H1 (cell line): ENCODE results near the gene HM13. TPM values are rescaled to one million over a fixed set of nuclear protein-coding genes. Genes with fewer than 3 reads are reported as not detected.

Experiments used
- CTCF ChIA-PET: fragments of 300-600 bp; sonication (Branson Sonifier 250); formaldehyde crosslinking; loops from one replicate; lab custom pipeline; 2021; ENCODE audit not compliant: partially characterized antibody; lab: Charles Lee
- POLR2A ChIA-PET: fragments of 300-600 bp; sonication (Branson Sonifier 250); formaldehyde crosslinking; loops from one replicate; lab custom pipeline; 2021; ENCODE audit warnings: inconsistent platforms; ENCODE audit not compliant: partially characterized antibody; lab: Charles Lee
- DNase-seq, 2 experiments: peaks; one replicate each; pipeline versions ENCODE4 v3.0.0 to v3.0.0-alpha.2; 2010 to 2022; ENCODE audit warnings: low spot score in 2 of 2, low read depth in 1 of 2, mixed read lengths in 1 of 2
- FAIRE-seq: peaks from 2 replicates; lab custom pipeline; 2011; peaks lifted over from hg19 to GRCh38; lab: Jason Lieb, UNC
- H2AFZ ChIP-seq: 2 replicates; pipeline ENCODE4 v1.8.1; 2012; ENCODE audit warnings: low read length, inconsistent platforms
- H2AK5ac ChIP-seq: 2 replicates; pipeline ENCODE4 v1.6.1; 2013; ENCODE audit warnings: low read depth, low read length
- H2BK120ac ChIP-seq: replicated peaks from 2 replicates; pipeline ENCODE3; 2013; ENCODE audit warnings: low read depth, low read length, inconsistent platforms
- H2BK12ac ChIP-seq: 2 replicates; pipeline ENCODE4 v1.6.1; 2013; ENCODE audit warnings: low read depth, low read length
- H2BK15ac ChIP-seq: 2 replicates; pipeline ENCODE4 v1.6.1; 2013; ENCODE audit warnings: low read length
- H2BK20ac ChIP-seq: 2 replicates; pipeline ENCODE4 v1.6.1; 2013; ENCODE audit warnings: low read length
- H2BK5ac ChIP-seq: 2 replicates; pipeline ENCODE4 v1.6.1; 2013; ENCODE audit warnings: low read depth, low read length
- H3K14ac ChIP-seq: 2 replicates; pipeline ENCODE4 v1.6.1; 2013; ENCODE audit warnings: inconsistent platforms; ENCODE audit not compliant: insufficient read length
- H3K18ac ChIP-seq: 2 replicates; pipeline ENCODE4 v1.6.1; 2013; ENCODE audit warnings: low read length; ENCODE audit errors: extremely low read depth
- H3K23ac ChIP-seq: 2 replicates; pipeline ENCODE4 v1.6.1; 2013; ENCODE audit warnings: inconsistent platforms; ENCODE audit not compliant: insufficient read length
- H3K23me2 ChIP-seq: 2 replicates; pipeline ENCODE4 v1.6.1; 2013; ENCODE audit warnings: low read depth, low read length
- H3K27ac ChIP-seq: 2 replicates; pipeline ENCODE4 v1.6.1; 2011; ENCODE audit warnings: low read depth, low read length, inconsistent platforms
- H3K27me3 ChIP-seq, 4 experiments: replicated peaks in 1 of 4; 1 replicate in 1 of 4; 2 replicates in 3 of 4; pipeline versions ENCODE4 v1.6.1 to v1.8.1; 2011 to 2013; ENCODE audit warnings: low read length in 3 of 4, mild to moderate bottlenecking in 3 of 4, inconsistent platforms in 2 of 4, mixed read lengths in 2 of 4, moderate library complexity in 1 of 4; ENCODE audit not compliant: control insufficient read depth in 3 of 4, insufficient read depth in 3 of 4; ENCODE audit errors: extremely low read depth in 1 of 4
- H3K36me3 ChIP-seq, 4 experiments: 2 replicates each; pipeline versions ENCODE4 v1.6.1 to v1.8.1; 2011 to 2013; ENCODE audit warnings: mild to moderate bottlenecking in 4 of 4, low read length in 3 of 4, moderate library complexity in 2 of 4, control low read depth in 1 of 4, inconsistent platforms in 1 of 4; ENCODE audit not compliant: insufficient read depth in 4 of 4, control insufficient read depth in 2 of 4
- H3K4ac ChIP-seq: replicated peaks from 2 replicates; pipeline ENCODE3; 2013; ENCODE audit warnings: low read length, low read depth, mixed read lengths, inconsistent platforms; ENCODE audit not compliant: insufficient read length
- H3K4me1 ChIP-seq, 4 experiments: replicated peaks in 1 of 4; 1 replicate in 1 of 4; 2 replicates in 3 of 4; pipeline versions ENCODE4 v1.6.1 to v1.8.1; 2011 to 2013; ENCODE audit warnings: low read length in 3 of 4, inconsistent platforms in 2 of 4, mixed read lengths in 1 of 4; ENCODE audit not compliant: insufficient read depth in 4 of 4, control insufficient read depth in 3 of 4
- H3K4me2 ChIP-seq, 2 experiments: 2 replicates each; pipeline versions ENCODE4 v1.6.1 to v1.8.1; 2011 to 2013; ENCODE audit warnings: low read depth in 2 of 2, low read length in 2 of 2, control low read depth in 1 of 2, inconsistent platforms in 1 of 2, mild to moderate bottlenecking in 1 of 2; ENCODE audit not compliant: insufficient read depth in 1 of 2
- H3K4me3 ChIP-seq, 4 experiments: fragments of 200-600, 300-600 bp in 1 of 4; sonication (generic), shearing (Covaris generic), sonication (Bioruptor Twin) in 1 of 4; 2 replicates each; pipeline versions ENCODE4 v1.5.1 to v1.8.1; 2011 to 2016; ENCODE audit warnings: low read length in 4 of 4, low read depth in 3 of 4, control low read depth in 2 of 4, inconsistent platforms in 2 of 4, mild to moderate bottlenecking in 2 of 4, mixed read lengths in 1 of 4, moderate library complexity in 1 of 4; ENCODE audit not compliant: insufficient read depth in 2 of 4; ENCODE audit errors: extremely low read depth in 1 of 4
- H3K56ac ChIP-seq: replicated peaks from 2 replicates; pipeline ENCODE3; 2013; ENCODE audit warnings: low read depth, mild to moderate bottlenecking, mixed read lengths, low read length, inconsistent platforms; ENCODE audit not compliant: insufficient read length
- H3K79me1 ChIP-seq: 2 replicates; pipeline ENCODE4 v1.6.1; 2013; ENCODE audit warnings: low read depth, low read length, control low read depth
- H3K79me2 ChIP-seq, 2 experiments: 2 replicates each; pipeline versions ENCODE4 v1.6.1 to v1.8.1; 2012 to 2013; ENCODE audit warnings: low read length in 2 of 2, mild to moderate bottlenecking in 2 of 2, inconsistent platforms in 1 of 2; ENCODE audit not compliant: insufficient read depth in 2 of 2, control insufficient read depth in 1 of 2
- H3K9ac ChIP-seq, 4 experiments: replicated peaks in 1 of 4; 1 replicate in 1 of 4; 2 replicates in 3 of 4; pipeline versions ENCODE4 v1.6.1 to v1.8.1; 2011 to 2013; ENCODE audit warnings: low read depth in 3 of 4, low read length in 3 of 4, control low read depth in 2 of 4, mild to moderate bottlenecking in 2 of 4, moderate library complexity in 2 of 4, inconsistent platforms in 1 of 4; ENCODE audit errors: extremely low read depth in 1 of 4
- H3K9me3 ChIP-seq, 2 experiments: 2 replicates each; pipeline versions ENCODE4 v1.6.1 to v1.8.1; 2012 to 2013; ENCODE audit warnings: mild to moderate bottlenecking in 2 of 2, moderate library complexity in 2 of 2, control low read depth in 1 of 2, inconsistent platforms in 1 of 2, low read depth in 1 of 2, low read length in 1 of 2, mixed read lengths in 1 of 2; ENCODE audit not compliant: insufficient read depth in 2 of 2
- H4K20me1 ChIP-seq, 2 experiments: replicated peaks in 1 of 2; 2 replicates each; pipeline versions ENCODE3 to v1.8.1; 2011 to 2013; ENCODE audit warnings: inconsistent platforms in 2 of 2, low read length in 2 of 2, mild to moderate bottlenecking in 1 of 2; ENCODE audit not compliant: insufficient read depth in 2 of 2, control insufficient read depth in 1 of 2
- H4K5ac ChIP-seq: 2 replicates; pipeline ENCODE4 v1.6.1; 2013; ENCODE audit warnings: low read length, low read depth, mixed read lengths, inconsistent platforms; ENCODE audit not compliant: insufficient read length
- H4K8ac ChIP-seq: 2 replicates; pipeline ENCODE4 v1.8.0; 2013; ENCODE audit warnings: mild to moderate bottlenecking, moderate library complexity, low read length, inconsistent platforms; ENCODE audit not compliant: insufficient read depth; ENCODE audit errors: extremely low read depth
- H4K91ac ChIP-seq: replicated peaks from 2 replicates; pipeline ENCODE3; 2013; ENCODE audit warnings: low read length, mixed read lengths, inconsistent platforms; ENCODE audit not compliant: insufficient read length
- BACH1 ChIP-seq: IDR thresholded peaks from 2 replicates; pipeline ENCODE4 v1.6.1; 2012; ENCODE audit warnings: low read length, improper control_type of control experiment
- BRCA1 ChIP-seq: IDR thresholded peaks from 2 replicates; pipeline ENCODE4 v1.6.1; 2012; ENCODE audit warnings: low read depth, low read length, improper control_type of control experiment
- CHD2 ChIP-seq: IDR thresholded peaks from 2 replicates; pipeline ENCODE4 v1.6.1; 2012; ENCODE audit warnings: low read length, improper control_type of control experiment
- CREB1 ChIP-seq: IDR thresholded peaks from 2 replicates; pipeline ENCODE4 v1.6.1; 2012; ENCODE audit warnings: inconsistent platforms
- GABPA ChIP-seq: IDR thresholded peaks from 2 replicates; pipeline ENCODE4 v1.6.1; 2011; ENCODE audit warnings: mild to moderate bottlenecking, low read length, moderate library complexity, borderline replicate concordance; ENCODE audit not compliant: insufficient read depth
- JUND ChIP-seq: IDR thresholded peaks from 2 replicates; pipeline ENCODE4 v1.6.1; 2011; ENCODE audit warnings: mild to moderate bottlenecking, improper control_type of control experiment, low read length
- RAD21 ChIP-seq, 2 experiments: IDR thresholded peaks in 1 of 2; conservative IDR thresholded peaks in 1 of 2; 2 replicates each; pipeline ENCODE4 v1.6.1; 2011; ENCODE audit warnings: low read depth in 2 of 2, low read length in 2 of 2, improper control_type of control experiment in 1 of 2, inconsistent platforms in 1 of 2, mild to moderate bottlenecking in 1 of 2, moderate library complexity in 1 of 2
- RFX5 ChIP-seq: IDR thresholded peaks from 2 replicates; pipeline ENCODE4 v1.6.1; 2011; ENCODE audit warnings: low read depth, low read length, improper control_type of control experiment, borderline replicate concordance
- RNF2 ChIP-seq: fragments of 200-900, 300-1000 bp; sonication (generic); IDR thresholded peaks from 2 replicates; pipeline ENCODE4 v1.7.1; 2016; ENCODE audit warnings: borderline replicate concordance, low read depth, mild to moderate bottlenecking, antibody characterized with exemption, low read length; ENCODE audit not compliant: poor library complexity, severe bottlenecking; ENCODE audit errors: missing control alignments
- TAF1 ChIP-seq: IDR thresholded peaks from 2 replicates; pipeline ENCODE4 v1.6.1; 2011; ENCODE audit warnings: mild to moderate bottlenecking, low read depth, low read length
- USF2 ChIP-seq: IDR thresholded peaks from 2 replicates; pipeline ENCODE4 v1.6.1; 2011; ENCODE audit warnings: low read length, improper control_type of control experiment
- WGBS, 2 experiments: shearing (Covaris generic) in 1 of 2; methylation state at CpG; one replicate each; pipeline versions ENCODE4 v1.1.6 to v1.1.7; 2013 to 2015; ENCODE audit warnings: low lambda C conversion rate in 2 of 2, mixed read lengths in 2 of 2, inconsistent platforms in 1 of 2, low coverage in 1 of 2, missing lambda C conversion rate in 1 of 2; ENCODE audit not compliant: insufficient replicate concordance in 2 of 2, insufficient coverage in 1 of 2, insufficient read length in 1 of 2; ENCODE audit errors: extremely low coverage in 1 of 2, missing lambda C conversion rate in 1 of 2; 5-methylcytosine and 5-hydroxymethylcytosine counted together
- polyA plus RNA-seq, 7 experiments: library from polyadenylated mRNA; depleted of rRNA in 3 of 7; stranded (reverse) in 5 of 7; unstranded in 2 of 7; fragments of >200 nt in 5 of 7; fragments of 200-250 nt in 2 of 7; gene quantifications; 1 replicate in 5 of 7; 2 replicates in 1 of 7; 4 replicates in 1 of 7; pipeline versions ENCODE4 v1.2.1 to v1.2.3, GENCODE V29; 2011 to 2013; ENCODE audit warnings: missing spikeins in 2 of 7, mixed read lengths in 2 of 7
- total RNA-seq: library from RNA; stranded (reverse); fragmentation: NEBNext Ultra II Directional; extraction: Animal tissue kit (Norgen Biotek cat#: 25700); gene quantifications from 2 replicates; pipeline ENCODE4 v1.2.1, GENCODE V29; 2021

Gene HM13
- total and polyA plus RNA-seq, 2 of the 8 experiments (the other 6 are each of a cell fraction or from before 2014, with no cell fraction given), result 118 to 183 TPM

GRCh38 chr20:31515072-31515774, 981 bp downstream of the HM13 start:
- Histone ChIP-seq H2BK120ac (no peak overlapping the region), H3K4me3 (peak overlapping the region; percentile 71 to 100 (median 90)), H2AK5ac (peak overlapping the region; percentile 88), H2BK15ac (no peak overlapping the region), H4K5ac (no peak overlapping the region), H3K23ac (no peak overlapping the region), H3K4ac (peak overlapping the region; percentile 14), H3K9me3 (no peaks in the 10 kb centered on the region), H3K18ac (no peak overlapping the region), H2BK20ac (no peak overlapping the region), H3K4me1 (peaks cover 0 to 15% (median 7%) of the 10 kb centered on the region in 4 experiments; a peak in 4 of 7 replicates), H3K23me2 (peaks cover 7% of the 10 kb centered on the region), H3K36me3 (peaks cover 0 to 2% (median 0%) of the 10 kb centered on the region in 4 experiments; a peak in 2 of 8 replicates), H4K91ac (peak overlapping the region; percentile 22), H3K56ac (no peak overlapping the region), H3K27ac (no peak overlapping the region), H2BK12ac (no peak overlapping the region), H4K20me1 (peaks cover 4 to 14% of the 10 kb centered on the region in 2 experiments), H2BK5ac (peak overlapping the region; percentile 96), H3K79me1 (peaks cover 10% of the 10 kb centered on the region), H3K79me2 (peaks cover 7 to 41% of the 10 kb centered on the region in 2 experiments), H2AFZ (no peak overlapping the region), H4K8ac (no peak overlapping the region), H3K14ac (no peak overlapping the region), H3K9ac (peak overlapping the region; percentile 84 to 98 (median 92); a peak in 6 of 7 replicates), H3K27me3 (no peaks in the 10 kb centered on the region), H3K4me2 (peak overlapping the region; percentile 80 to 98)
- FAIRE-seq (no peak), DNase-seq (no peak)
- ChIA-PET CTCF (interaction anchor here (0.8 to 2.1 kb wide), 3 partner anchors 12 to 98 kb away, joined by 3 to 6 read pairs (median 5); no protein-coding TSS in a partner anchor), POLR2A (interaction anchor here (1.0 to 2.5 kb wide), 2 partner anchors 13 to 90 kb away, joined by 3 to 5 read pairs; partner anchors contain the start of gene ID1)
- WGBS, 2 experiments, result 53% methylated on average over 4 of the region's 4 CpGs; no CpG with 5 or more reads in 1 of the 2 experiments
- TF ChIP-seq RAD21 (IDR thresholded peaks at IDR 0.05 in 1 of 2, conservative IDR thresholded peaks at IDR 0.05 in 1 of 2; ENCODE audit: low read depth in 2 of 2, low read length in 2 of 2) (no peak), BACH1 (no peak), TAF1 (no peak), RNF2 (no peak), CREB1 (no peak), RFX5 (no peak), BRCA1 (no peak), JUND (no peak), USF2 (no peak), GABPA (no peak), CHD2 (no peak)
